ENCODE measurements around the gene IRAK4. TPM values are rescaled to one million over a fixed set of nuclear protein-coding genes. Genes with fewer than 3 reads are reported as not detected.

IRAK4 gene
- total RNA-seq, 4 donors from 2014 or later, result 13.6 to 24.0 (median 20.6) TPM

DNA sequence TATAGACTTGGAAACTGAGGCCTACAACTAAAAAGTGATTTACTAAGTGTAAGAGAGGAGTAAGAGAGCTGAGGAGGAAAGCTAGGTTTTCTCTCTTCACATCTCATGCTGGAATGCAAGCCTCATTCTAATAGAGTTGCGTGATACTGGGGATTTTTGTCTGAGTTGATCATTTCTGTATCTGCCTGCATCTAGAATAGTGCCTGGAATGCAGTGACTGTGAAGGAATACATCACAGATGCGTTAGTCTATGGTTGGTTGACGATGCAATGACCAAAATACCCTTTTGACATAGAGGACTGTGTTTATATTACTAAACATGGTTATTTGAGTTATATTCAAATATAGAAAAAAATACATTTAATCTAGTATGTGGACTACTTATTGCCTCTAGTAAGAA, 67.9 kb downstream of the IRAK4 start:
- intact Hi-C loops (cut with DNase I), result no loop called here
- H3K27ac ChIP-seq (replicated peaks in 1 of 4), result no peak overlapping the region
- H3K27me3 ChIP-seq, result no peaks in the 10 kb centered on the region
- H3K9me3 ChIP-seq, result no peaks in the 10 kb centered on the region
- no peaks in the 10 kb centered on the region for H3K36me3 ChIP-seq
- WGBS, result 94% methylated on average over 3 of the region's 3 CpGs
- H3K4me1 ChIP-seq, result no peaks in the 10 kb centered on the region
- TF ChIP-seq, protein P1, sequence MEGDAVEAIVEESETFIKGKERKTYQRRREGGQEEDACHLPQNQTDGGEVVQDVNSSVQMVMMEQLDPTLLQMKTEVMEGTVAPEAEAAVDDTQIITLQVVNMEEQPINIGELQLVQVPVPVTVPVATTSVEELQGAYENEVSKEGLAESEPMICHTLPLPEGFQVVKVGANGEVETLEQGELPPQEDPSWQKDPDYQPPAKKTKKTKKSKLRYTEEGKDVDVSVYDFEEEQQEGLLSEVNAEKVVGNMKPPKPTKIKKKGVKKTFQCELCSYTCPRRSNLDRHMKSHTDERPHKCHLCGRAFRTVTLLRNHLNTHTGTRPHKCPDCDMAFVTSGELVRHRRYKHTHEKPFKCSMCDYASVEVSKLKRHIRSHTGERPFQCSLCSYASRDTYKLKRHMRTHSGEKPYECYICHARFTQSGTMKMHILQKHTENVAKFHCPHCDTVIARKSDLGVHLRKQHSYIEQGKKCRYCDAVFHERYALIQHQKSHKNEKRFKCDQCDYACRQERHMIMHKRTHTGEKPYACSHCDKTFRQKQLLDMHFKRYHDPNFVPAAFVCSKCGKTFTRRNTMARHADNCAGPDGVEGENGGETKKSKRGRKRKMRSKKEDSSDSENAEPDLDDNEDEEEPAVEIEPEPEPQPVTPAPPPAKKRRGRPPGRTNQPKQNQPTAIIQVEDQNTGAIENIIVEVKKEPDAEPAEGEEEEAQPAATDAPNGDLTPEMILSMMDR (IDR thresholded peaks at IDR 0.05), result no peak
- TF ChIP-seq EP300 (IDR thresholded peaks at IDR 0.05) (no peak), POLR2A (IDR thresholded peaks at IDR 0.05; ENCODE audit: low read depth) (no peak), POLR2AphosphoS5 (IDR thresholded peaks at IDR 0.05) (no peak)
- no peak for DNase-seq (ENCODE audit: extremely low spot score)
- H3K4me3 ChIP-seq, result no peak overlapping the region

DNA sequence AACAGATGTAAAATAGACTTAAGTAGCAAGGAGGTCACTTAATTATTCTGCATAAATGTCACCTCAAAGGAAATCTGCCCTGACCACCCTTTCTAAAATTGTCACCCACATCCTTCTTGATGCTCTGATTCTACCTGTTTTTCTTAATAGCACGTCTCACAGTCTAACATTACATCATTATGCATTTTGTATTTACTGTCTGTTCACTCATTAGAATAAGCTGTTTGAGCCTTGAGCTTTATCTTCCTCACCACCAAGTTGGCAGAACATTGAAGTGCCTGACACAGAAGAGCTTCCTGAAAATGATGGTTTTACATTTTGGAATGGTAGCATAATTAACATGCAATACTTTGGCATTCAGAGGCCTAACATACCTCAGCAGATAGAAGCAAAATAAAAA, 68.3 kb downstream of the IRAK4 start:
- Histone ChIP-seq H3K4me3 (no peak overlapping the region), H3K27ac (replicated peaks in 1 of 4) (no peak overlapping the region), H3K36me3 (no peaks in the 10 kb centered on the region), H3K9me3 (no peaks in the 10 kb centered on the region), H3K4me1 (no peaks in the 10 kb centered on the region), H3K27me3 (no peaks in the 10 kb centered on the region)
- DNase-seq (ENCODE audit: extremely low spot score), result no peak
- intact Hi-C loops (cut with DNase I), result no loop called here
- TF ChIP-seq EP300 (IDR thresholded peaks at IDR 0.05) (no peak), POLR2A (IDR thresholded peaks at IDR 0.05; ENCODE audit: low read depth) (no peak), POLR2AphosphoS5 (IDR thresholded peaks at IDR 0.05) (no peak)
- TF ChIP-seq, protein P1 (IDR thresholded peaks at IDR 0.05), result no peak
- WGBS, result 90% methylated on average over 1 of the region's 1 CpG

DNA sequence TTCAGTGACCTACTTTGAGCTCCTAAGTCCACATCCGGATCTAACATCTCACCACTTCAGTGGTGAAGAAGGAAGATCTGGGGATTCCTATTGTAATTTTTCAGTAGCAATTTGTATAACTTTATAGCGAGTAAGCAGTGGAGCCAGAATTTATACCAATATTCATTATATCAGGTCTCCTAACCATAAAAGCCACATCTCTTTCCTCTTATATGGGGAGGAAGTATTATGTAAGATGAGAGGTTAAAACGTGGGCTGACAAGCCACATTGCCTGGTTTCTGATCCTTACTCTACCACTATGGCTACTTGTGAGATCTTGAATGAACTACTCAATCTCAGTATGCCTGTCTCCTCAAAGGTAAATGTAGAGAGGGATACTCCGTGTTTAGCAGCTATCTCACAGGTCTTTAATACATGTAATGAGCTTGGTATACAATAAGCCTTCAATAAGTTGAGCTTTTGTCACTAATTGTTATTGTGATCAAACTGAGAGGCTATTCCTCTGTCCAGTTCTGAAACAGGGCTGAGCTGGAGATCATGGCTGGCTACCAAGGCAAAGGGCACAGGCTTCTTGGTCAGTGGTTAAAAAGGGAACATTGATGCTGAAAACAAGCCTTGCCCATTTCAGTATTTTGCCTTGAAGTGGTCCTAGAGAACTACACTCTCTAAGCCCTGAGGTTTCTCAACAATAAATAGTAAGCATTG, 73.9 kb downstream of the IRAK4 start:
- WGBS, result 78% methylated on average over 4 of the region's 4 CpGs
- H3K27ac ChIP-seq (replicated peaks in 1 of 4), result no peak overlapping the region
- no peak overlapping the region for H3K4me3 ChIP-seq

DNA sequence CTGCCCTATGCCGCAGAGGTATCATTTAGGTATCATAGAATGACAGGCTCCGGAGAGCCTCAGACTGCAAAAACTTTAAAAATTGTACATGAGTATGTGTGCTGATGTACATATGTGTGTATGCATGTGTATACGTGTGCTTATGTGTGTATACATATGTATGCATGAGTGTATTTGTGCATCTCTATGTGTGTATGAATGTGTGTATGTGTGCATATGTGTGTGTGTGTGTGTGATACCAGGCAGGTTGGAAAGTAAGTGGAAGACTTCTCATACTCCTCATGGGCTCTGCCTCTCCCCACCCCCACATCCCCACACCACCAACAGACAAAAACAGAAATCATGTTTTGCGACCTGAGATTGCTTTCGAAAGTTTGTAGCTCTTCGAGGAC, 76.5 kb downstream of the IRAK4 start:
- peak overlapping the region; percentile 80 to 89 (median 84) for H3K4me3 ChIP-seq
- WGBS, result 79% methylated on average over 3 of the region's 6 CpGs
- TF ChIP-seq, protein P1 (IDR thresholded peaks at IDR 0.05), result no peak
- TF ChIP-seq EP300 (IDR thresholded peaks at IDR 0.05), result no peak
- no peak for TF ChIP-seq POLR2A (IDR thresholded peaks at IDR 0.05; ENCODE audit: low read depth)
- TF ChIP-seq POLR2AphosphoS5 (IDR thresholded peaks at IDR 0.05), result no peak
- no peak for DNase-seq (ENCODE audit: extremely low spot score)
- H3K4me1 ChIP-seq, result peaks cover 8 to 21% (median 19%) of the 10 kb centered on the region in 4 donors
- intact Hi-C loops (cut with DNase I), result loop anchor here (1.0 kb wide), 1 partner anchor 29 kb away; the partner anchor contains the start of gene TWF1
- no peaks in the 10 kb centered on the region for H3K36me3 ChIP-seq
- no peaks in the 10 kb centered on the region for H3K9me3 ChIP-seq
- no peaks in the 10 kb centered on the region for H3K27me3 ChIP-seq
- peak overlapping the region; percentile 96 to 98 (median 97) for H3K27ac ChIP-seq (replicated peaks in 1 of 4)

More for the DNA sequence above, 73.9 kb downstream of the IRAK4 start:
- no peak for TF ChIP-seq POLR2AphosphoS5 (IDR thresholded peaks at IDR 0.05)
- TF ChIP-seq, protein P1 (IDR thresholded peaks at IDR 0.05), result no peak
- TF ChIP-seq EP300 (IDR thresholded peaks at IDR 0.05), result no peak
- TF ChIP-seq POLR2A (IDR thresholded peaks at IDR 0.05; ENCODE audit: low read depth), result no peak
- Histone ChIP-seq H3K27me3 (no peaks in the 10 kb centered on the region), H3K4me1 (peaks cover 8 to 21% (median 18%) of the 10 kb centered on the region in 4 donors), H3K9me3 (no peaks in the 10 kb centered on the region), H3K36me3 (no peaks in the 10 kb centered on the region)
- intact Hi-C loops (cut with DNase I), result no loop called here
- DNase-seq (ENCODE audit: extremely low spot score), result no peak

Data from esophagus muscularis mucosa (tissue), 4 donors.